HG02610 (cell line): ENCODE data around the gene AATK.

Source experiments
- ATAC-seq: cut with Tn5 transposase; IDR thresholded peaks from one replicate; pipeline ENCODE4 v1.9.1; 2021; ENCODE audit warnings: mild to moderate bottlenecking, moderate library complexity; ENCODE audit not compliant: unreplicated experiment

AATK gene

GRCh38 chr17:81183316-81183715, 17.3 kb upstream of the AATK start:
- ATAC-seq = no peak

- no peak for ATAC-seq
Measured at GRCh38 chr17:81182596-81182995, 16.6 kb upstream of the AATK start.

DNA sequence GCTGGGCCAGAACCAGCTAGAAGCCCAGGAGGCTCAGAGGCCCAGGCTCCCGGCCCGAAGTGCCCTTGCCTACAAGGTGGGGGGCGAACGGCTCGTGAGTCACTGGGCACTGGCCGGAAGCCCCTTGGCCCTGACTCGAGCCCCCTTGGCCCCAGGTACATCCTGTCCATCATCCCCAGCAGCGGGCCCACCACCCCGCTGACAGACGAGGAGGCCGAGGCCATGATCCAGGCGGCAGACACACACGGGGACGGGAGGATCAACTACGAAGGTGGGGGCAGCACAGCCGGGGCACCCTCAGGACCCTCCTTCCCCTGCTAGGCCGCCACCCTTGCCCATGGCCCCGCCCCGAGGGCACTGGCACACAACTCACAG, 15.8 kb upstream of the AATK start:
- ATAC-seq = no peak

DNA sequence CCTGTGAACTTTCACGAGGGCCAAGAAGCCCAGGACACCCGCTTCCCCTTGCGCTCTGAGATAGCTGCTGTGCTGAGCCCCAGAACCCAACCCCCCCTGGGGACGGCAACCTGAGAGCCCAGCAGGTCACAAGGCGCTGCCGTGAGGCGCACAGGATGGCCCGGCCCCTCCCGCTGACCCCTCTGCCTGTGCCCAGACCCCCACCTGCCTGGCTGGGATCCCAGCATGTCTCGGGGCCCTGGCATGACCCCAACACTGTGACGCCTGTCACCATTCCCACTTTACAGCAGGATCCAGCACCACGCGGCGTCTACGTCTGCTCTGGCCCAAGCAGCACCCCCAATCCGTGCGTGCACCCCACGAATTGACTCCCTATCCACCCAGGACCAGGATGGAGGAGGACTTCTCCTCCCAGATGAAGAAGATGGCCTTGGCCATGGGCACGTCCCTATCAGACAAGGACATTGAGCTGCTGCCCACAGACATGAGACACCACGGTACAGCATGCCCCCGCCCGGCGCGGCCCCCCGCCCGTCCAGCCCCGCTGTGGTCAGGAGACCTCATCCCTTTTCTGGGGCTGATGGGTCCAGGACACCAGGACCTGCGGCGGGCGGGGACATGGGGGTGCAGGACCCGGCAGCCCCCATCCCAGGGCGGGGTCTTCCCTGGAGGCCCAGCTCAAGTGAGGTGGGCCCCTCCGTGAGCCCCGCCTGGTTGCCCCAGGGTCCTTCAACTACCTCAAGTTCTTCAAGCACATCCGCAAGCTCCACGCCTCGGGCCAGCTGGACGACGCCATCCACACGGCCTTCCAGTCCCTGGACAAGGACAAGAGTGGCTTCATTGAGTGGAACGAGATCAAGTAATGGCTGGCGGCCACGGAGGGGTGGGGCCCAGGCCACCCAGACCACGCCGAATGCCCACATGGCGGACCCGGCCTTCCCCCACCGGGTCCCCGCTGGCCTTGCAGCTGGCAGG, 15.1 kb upstream of the AATK start:
- no peak for ATAC-seq

DNA sequence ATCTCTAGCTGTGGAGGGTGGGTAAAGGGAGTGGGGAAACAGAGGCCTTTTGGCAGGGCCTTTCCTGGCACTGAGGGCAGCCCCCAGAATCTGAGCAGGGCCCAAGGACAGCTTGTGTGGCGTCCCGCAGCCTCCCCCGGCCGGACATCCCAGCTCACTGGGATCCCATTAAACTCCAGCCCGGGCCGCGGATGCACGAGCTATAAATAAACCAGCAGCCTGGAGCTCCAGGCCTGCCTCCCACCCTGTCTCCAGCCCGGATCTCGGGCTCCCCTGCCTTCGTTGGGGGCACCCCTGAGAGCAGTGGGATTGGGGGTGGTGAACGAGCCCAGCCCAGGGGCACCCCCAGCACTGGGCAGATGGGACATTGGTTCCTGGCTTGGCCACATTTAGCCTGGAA, 13.8 kb upstream of the AATK start:
- no peak for ATAC-seq

DNA sequence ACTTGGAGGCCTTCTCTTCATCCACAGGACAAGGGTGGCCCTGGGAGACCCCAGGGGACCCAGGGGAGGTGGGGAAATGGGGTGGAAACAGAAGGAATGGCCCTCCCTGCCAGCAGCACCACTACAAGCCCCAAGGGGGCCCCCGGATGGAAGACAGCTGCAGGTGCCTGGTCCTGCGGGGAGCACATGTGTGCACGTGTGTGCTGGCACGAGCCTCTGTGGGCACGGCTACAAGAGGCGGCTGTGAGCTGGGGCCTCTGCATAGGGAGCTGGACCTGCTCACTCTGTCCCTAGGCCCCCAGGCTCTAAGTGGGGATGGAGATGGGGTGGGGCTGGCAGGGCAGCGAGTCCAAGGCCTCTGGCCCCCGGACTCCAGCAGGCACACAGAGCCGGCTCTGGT, 13.2 kb upstream of the AATK start:
- no peak for ATAC-seq

GRCh38 chr17:81178136-81179091, 12.4 kb upstream of the AATK start:
- ATAC-seq = no peak

DNA sequence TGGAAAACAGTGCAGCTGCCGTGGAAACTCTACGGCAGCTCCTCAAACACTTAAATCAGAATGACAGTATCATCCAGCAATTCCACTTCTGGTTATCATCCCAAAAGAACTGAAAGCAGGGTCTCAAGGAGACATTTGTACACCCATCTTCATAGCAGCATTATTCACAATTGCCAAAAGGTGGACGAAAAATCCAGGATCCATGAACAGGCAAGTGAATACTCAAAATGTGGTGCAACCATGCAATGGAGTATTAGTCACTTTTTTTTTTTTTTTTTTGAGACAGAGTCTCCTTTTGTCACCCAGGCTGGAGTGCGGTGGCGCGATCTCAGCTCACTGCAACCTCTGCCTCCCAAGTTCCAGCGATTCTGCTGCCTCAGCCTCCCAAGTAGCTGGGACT, 10.6 kb upstream of the AATK start:
- ATAC-seq = no peak

- ATAC-seq = no peak
Measured at GRCh38 chr17:81173762-81174155, 7.7 kb upstream of the AATK start.

- no peak for ATAC-seq
Measured at GRCh38 chr17:81173052-81173761, 7.2 kb upstream of the AATK start.

DNA sequence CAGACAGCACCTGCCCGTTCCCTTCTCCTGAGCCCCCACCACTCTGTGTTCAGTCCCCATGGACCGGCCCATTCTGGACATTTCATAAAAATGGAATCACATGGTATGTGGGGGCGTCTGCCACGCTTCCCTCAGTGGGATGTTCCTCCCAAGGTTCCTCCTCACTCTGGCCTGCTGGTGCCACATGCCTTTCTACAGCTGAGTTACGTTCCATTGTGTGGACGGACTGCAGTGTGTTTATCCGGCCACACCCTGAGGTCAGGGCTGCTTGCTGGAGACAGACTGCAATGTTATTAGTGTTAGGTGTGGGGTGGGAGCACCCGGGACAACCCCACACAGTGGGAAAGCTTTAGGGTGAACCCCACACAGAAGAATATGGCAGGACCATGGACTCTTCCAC, 5.9 kb upstream of the AATK start:
- ATAC-seq = no peak

GRCh38 chr17:81170727-81171494, 4.9 kb upstream of the AATK start:
- ATAC-seq = no peak

GRCh38 chr17:81169870-81170309, 3.9 kb upstream of the AATK start:
- no peak for ATAC-seq

GRCh38 chr17:81167638-81168037, 1.6 kb upstream of the AATK start:
- no peak for ATAC-seq

DNA sequence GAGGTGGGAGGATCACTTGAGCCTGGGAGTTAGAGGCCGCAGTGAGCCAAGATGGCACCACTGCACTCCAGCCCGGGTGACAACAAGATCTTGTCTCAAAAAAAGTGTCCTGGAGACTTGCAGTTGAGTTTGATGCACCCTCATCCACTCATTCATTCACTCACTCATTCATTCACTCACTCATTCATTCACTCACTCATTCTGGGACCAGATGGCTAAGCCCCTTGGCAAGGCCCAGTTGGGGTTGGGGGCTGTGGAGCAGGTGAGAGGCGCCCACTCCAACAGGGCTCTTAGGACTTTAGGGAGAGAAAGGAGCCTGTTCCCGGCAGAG, 1.1 kb upstream of the AATK start:
- ATAC-seq = no peak

- no peak for ATAC-seq
Measured at GRCh38 chr17:81165246-81166032, 582 bp downstream of the AATK start, which contains the start of gene PVALEF. Gene PVALEF (plus strand): TSS chr17:81165507. CDS start chr17:81181227, 15,720 bp downstream.

DNA sequence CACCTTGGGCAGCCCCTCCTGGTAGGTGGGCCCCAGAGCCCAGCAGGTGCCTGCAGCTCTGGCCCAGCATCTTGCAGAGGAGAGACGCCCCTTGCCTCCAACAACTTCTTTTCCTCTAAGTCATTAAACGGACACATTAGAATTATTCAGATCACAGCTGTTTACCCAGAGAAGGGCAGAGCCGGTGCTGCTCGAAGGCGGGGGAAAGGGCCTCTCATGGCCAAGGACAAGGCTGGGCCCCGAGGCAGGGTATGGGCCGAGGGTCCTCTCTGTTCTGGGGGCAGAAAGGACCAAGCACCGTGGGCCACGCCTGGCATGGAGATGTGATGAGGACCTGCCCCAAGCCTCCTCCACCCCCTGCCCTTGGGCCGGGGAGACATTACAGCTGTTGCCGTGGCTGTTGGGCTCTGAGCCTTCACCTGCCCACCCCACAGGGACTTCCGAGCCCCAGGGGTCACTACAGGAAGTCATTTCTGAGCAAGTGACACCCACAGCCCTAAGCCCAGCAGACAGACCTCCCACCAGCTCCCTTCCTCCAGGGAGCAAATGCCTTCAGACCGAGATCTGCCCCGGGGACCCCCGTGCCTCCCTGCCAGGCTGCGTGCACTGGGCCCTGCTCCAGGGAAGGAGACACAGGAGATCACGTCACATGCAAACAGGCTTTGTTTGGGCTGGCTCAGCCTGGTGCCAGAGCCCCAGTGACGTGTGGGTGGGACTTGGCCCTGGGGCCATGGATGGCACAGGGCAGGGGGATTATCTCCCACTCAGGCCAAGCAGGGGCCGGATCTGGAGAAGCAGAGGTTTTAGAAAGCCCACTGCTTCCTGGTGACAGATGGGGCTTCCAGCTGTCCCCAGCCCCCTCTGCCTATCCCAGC, 1.4 kb downstream of the AATK start:
- no peak for ATAC-seq

DNA sequence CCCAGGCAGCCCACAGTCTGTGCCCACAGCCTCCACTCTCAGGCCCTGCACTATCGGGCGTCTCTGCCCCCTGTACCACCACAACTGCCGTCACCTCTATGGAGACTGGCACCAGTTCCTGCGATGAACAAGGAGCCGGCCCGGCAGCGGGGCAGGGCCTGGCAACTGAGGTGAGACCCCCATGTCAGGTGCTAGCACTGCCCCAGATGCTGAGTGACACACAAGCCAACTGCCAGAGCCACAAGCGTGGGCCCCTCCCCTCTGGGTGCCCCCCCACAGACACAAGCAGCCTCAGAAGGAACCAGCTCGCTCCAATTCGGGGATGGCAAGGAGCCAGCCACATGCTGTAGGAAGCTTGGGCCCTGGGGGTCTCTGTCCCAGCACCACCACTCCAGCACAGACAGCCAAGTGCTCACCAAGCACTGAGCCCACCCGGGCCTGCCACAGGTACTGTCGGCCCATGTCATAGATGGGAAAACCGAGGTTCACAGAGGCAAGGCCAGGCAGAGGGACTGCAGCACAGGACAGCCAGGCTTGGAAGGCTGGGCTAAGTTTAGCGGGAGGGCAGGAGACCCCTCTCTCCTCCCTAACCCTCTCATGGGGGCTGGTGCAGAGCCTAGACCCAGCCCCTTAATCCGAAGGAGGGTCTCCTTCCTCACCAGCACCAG, 2.2 kb downstream of the AATK start:
- no peak for ATAC-seq
